H1 (cell line): Measurements from ENCODE around the gene SSH2. TPM values are rescaled to one million over a fixed set of nuclear protein-coding genes. Genes with fewer than 3 reads are reported as not detected.

Experiments used
- CTCF ChIA-PET: fragments of 300-600 bp; sonication (Branson Sonifier 250); formaldehyde crosslinking; loops from one replicate; lab custom pipeline; 2021; ENCODE audit not compliant: partially characterized antibody; lab: Charles Lee
- POLR2A ChIA-PET: fragments of 300-600 bp; sonication (Branson Sonifier 250); formaldehyde crosslinking; loops from one replicate; lab custom pipeline; 2021; ENCODE audit warnings: inconsistent platforms; ENCODE audit not compliant: partially characterized antibody; lab: Charles Lee
- DNase-seq, 2 experiments: peaks; one replicate each; pipeline versions ENCODE4 v3.0.0 to v3.0.0-alpha.2; 2010 to 2022; ENCODE audit warnings: low spot score in 2 of 2, low read depth in 1 of 2, mixed read lengths in 1 of 2
- FAIRE-seq: peaks from 2 replicates; lab custom pipeline; 2011; peaks lifted over from hg19 to GRCh38; lab: Jason Lieb, UNC
- H2AFZ ChIP-seq: 2 replicates; pipeline ENCODE4 v1.8.1; 2012; ENCODE audit warnings: low read length, inconsistent platforms
- H2AK5ac ChIP-seq: 2 replicates; pipeline ENCODE4 v1.6.1; 2013; ENCODE audit warnings: low read depth, low read length
- H2BK120ac ChIP-seq: replicated peaks from 2 replicates; pipeline ENCODE3; 2013; ENCODE audit warnings: low read depth, low read length, inconsistent platforms
- H2BK12ac ChIP-seq: 2 replicates; pipeline ENCODE4 v1.6.1; 2013; ENCODE audit warnings: low read depth, low read length
- H2BK15ac ChIP-seq: 2 replicates; pipeline ENCODE4 v1.6.1; 2013; ENCODE audit warnings: low read length
- H2BK20ac ChIP-seq: 2 replicates; pipeline ENCODE4 v1.6.1; 2013; ENCODE audit warnings: low read length
- H2BK5ac ChIP-seq: 2 replicates; pipeline ENCODE4 v1.6.1; 2013; ENCODE audit warnings: low read depth, low read length
- H3K14ac ChIP-seq: 2 replicates; pipeline ENCODE4 v1.6.1; 2013; ENCODE audit warnings: inconsistent platforms; ENCODE audit not compliant: insufficient read length
- H3K18ac ChIP-seq: 2 replicates; pipeline ENCODE4 v1.6.1; 2013; ENCODE audit warnings: low read length; ENCODE audit errors: extremely low read depth
- H3K23ac ChIP-seq: 2 replicates; pipeline ENCODE4 v1.6.1; 2013; ENCODE audit warnings: inconsistent platforms; ENCODE audit not compliant: insufficient read length
- H3K23me2 ChIP-seq: 2 replicates; pipeline ENCODE4 v1.6.1; 2013; ENCODE audit warnings: low read depth, low read length
- H3K27ac ChIP-seq: 2 replicates; pipeline ENCODE4 v1.6.1; 2011; ENCODE audit warnings: low read depth, low read length, inconsistent platforms
- H3K27me3 ChIP-seq, 4 experiments: replicated peaks in 1 of 4; 1 replicate in 1 of 4; 2 replicates in 3 of 4; pipeline versions ENCODE4 v1.6.1 to v1.8.1; 2011 to 2013; ENCODE audit warnings: low read length in 3 of 4, mild to moderate bottlenecking in 3 of 4, inconsistent platforms in 2 of 4, mixed read lengths in 2 of 4, moderate library complexity in 1 of 4; ENCODE audit not compliant: control insufficient read depth in 3 of 4, insufficient read depth in 3 of 4; ENCODE audit errors: extremely low read depth in 1 of 4
- H3K36me3 ChIP-seq, 4 experiments: 2 replicates each; pipeline versions ENCODE4 v1.6.1 to v1.8.1; 2011 to 2013; ENCODE audit warnings: mild to moderate bottlenecking in 4 of 4, low read length in 3 of 4, moderate library complexity in 2 of 4, control low read depth in 1 of 4, inconsistent platforms in 1 of 4; ENCODE audit not compliant: insufficient read depth in 4 of 4, control insufficient read depth in 2 of 4
- H3K4ac ChIP-seq: replicated peaks from 2 replicates; pipeline ENCODE3; 2013; ENCODE audit warnings: low read length, low read depth, mixed read lengths, inconsistent platforms; ENCODE audit not compliant: insufficient read length
- H3K4me1 ChIP-seq, 4 experiments: replicated peaks in 1 of 4; 1 replicate in 1 of 4; 2 replicates in 3 of 4; pipeline versions ENCODE4 v1.6.1 to v1.8.1; 2011 to 2013; ENCODE audit warnings: low read length in 3 of 4, inconsistent platforms in 2 of 4, mixed read lengths in 1 of 4; ENCODE audit not compliant: insufficient read depth in 4 of 4, control insufficient read depth in 3 of 4
- H3K4me2 ChIP-seq, 2 experiments: 2 replicates each; pipeline versions ENCODE4 v1.6.1 to v1.8.1; 2011 to 2013; ENCODE audit warnings: low read depth in 2 of 2, low read length in 2 of 2, control low read depth in 1 of 2, inconsistent platforms in 1 of 2, mild to moderate bottlenecking in 1 of 2; ENCODE audit not compliant: insufficient read depth in 1 of 2
- H3K4me3 ChIP-seq, 4 experiments: fragments of 200-600, 300-600 bp in 1 of 4; sonication (generic), shearing (Covaris generic), sonication (Bioruptor Twin) in 1 of 4; 2 replicates each; pipeline versions ENCODE4 v1.5.1 to v1.8.1; 2011 to 2016; ENCODE audit warnings: low read length in 4 of 4, low read depth in 3 of 4, control low read depth in 2 of 4, inconsistent platforms in 2 of 4, mild to moderate bottlenecking in 2 of 4, mixed read lengths in 1 of 4, moderate library complexity in 1 of 4; ENCODE audit not compliant: insufficient read depth in 2 of 4; ENCODE audit errors: extremely low read depth in 1 of 4
- H3K56ac ChIP-seq: replicated peaks from 2 replicates; pipeline ENCODE3; 2013; ENCODE audit warnings: low read depth, mild to moderate bottlenecking, mixed read lengths, low read length, inconsistent platforms; ENCODE audit not compliant: insufficient read length
- H3K79me1 ChIP-seq: 2 replicates; pipeline ENCODE4 v1.6.1; 2013; ENCODE audit warnings: low read depth, low read length, control low read depth
- H3K79me2 ChIP-seq, 2 experiments: 2 replicates each; pipeline versions ENCODE4 v1.6.1 to v1.8.1; 2012 to 2013; ENCODE audit warnings: low read length in 2 of 2, mild to moderate bottlenecking in 2 of 2, inconsistent platforms in 1 of 2; ENCODE audit not compliant: insufficient read depth in 2 of 2, control insufficient read depth in 1 of 2
- H3K9ac ChIP-seq, 4 experiments: replicated peaks in 1 of 4; 1 replicate in 1 of 4; 2 replicates in 3 of 4; pipeline versions ENCODE4 v1.6.1 to v1.8.1; 2011 to 2013; ENCODE audit warnings: low read depth in 3 of 4, low read length in 3 of 4, control low read depth in 2 of 4, mild to moderate bottlenecking in 2 of 4, moderate library complexity in 2 of 4, inconsistent platforms in 1 of 4; ENCODE audit errors: extremely low read depth in 1 of 4
- H3K9me3 ChIP-seq, 2 experiments: 2 replicates each; pipeline versions ENCODE4 v1.6.1 to v1.8.1; 2012 to 2013; ENCODE audit warnings: mild to moderate bottlenecking in 2 of 2, moderate library complexity in 2 of 2, control low read depth in 1 of 2, inconsistent platforms in 1 of 2, low read depth in 1 of 2, low read length in 1 of 2, mixed read lengths in 1 of 2; ENCODE audit not compliant: insufficient read depth in 2 of 2
- H4K20me1 ChIP-seq, 2 experiments: replicated peaks in 1 of 2; 2 replicates each; pipeline versions ENCODE3 to v1.8.1; 2011 to 2013; ENCODE audit warnings: inconsistent platforms in 2 of 2, low read length in 2 of 2, mild to moderate bottlenecking in 1 of 2; ENCODE audit not compliant: insufficient read depth in 2 of 2, control insufficient read depth in 1 of 2
- H4K5ac ChIP-seq: 2 replicates; pipeline ENCODE4 v1.6.1; 2013; ENCODE audit warnings: low read length, low read depth, mixed read lengths, inconsistent platforms; ENCODE audit not compliant: insufficient read length
- H4K8ac ChIP-seq: 2 replicates; pipeline ENCODE4 v1.8.0; 2013; ENCODE audit warnings: mild to moderate bottlenecking, moderate library complexity, low read length, inconsistent platforms; ENCODE audit not compliant: insufficient read depth; ENCODE audit errors: extremely low read depth
- H4K91ac ChIP-seq: replicated peaks from 2 replicates; pipeline ENCODE3; 2013; ENCODE audit warnings: low read length, mixed read lengths, inconsistent platforms; ENCODE audit not compliant: insufficient read length
- KDM4A ChIP-seq: IDR thresholded peaks from one replicate; pipeline ENCODE4 v1.7.1; 2012; ENCODE audit warnings: low read depth, mild to moderate bottlenecking, moderate library complexity, low read length, inconsistent platforms; ENCODE audit not compliant: severe bottlenecking
- WGBS, 2 experiments: shearing (Covaris generic) in 1 of 2; methylation state at CpG; one replicate each; pipeline versions ENCODE4 v1.1.6 to v1.1.7; 2013 to 2015; ENCODE audit warnings: low lambda C conversion rate in 2 of 2, mixed read lengths in 2 of 2, inconsistent platforms in 1 of 2, low coverage in 1 of 2, missing lambda C conversion rate in 1 of 2; ENCODE audit not compliant: insufficient replicate concordance in 2 of 2, insufficient coverage in 1 of 2, insufficient read length in 1 of 2; ENCODE audit errors: extremely low coverage in 1 of 2, missing lambda C conversion rate in 1 of 2; 5-methylcytosine and 5-hydroxymethylcytosine counted together
- polyA plus RNA-seq, 7 experiments: library from polyadenylated mRNA; depleted of rRNA in 3 of 7; stranded (reverse) in 5 of 7; unstranded in 2 of 7; fragments of >200 nt in 5 of 7; fragments of 200-250 nt in 2 of 7; gene quantifications; 1 replicate in 5 of 7; 2 replicates in 1 of 7; 4 replicates in 1 of 7; pipeline versions ENCODE4 v1.2.1 to v1.2.3, GENCODE V29; 2011 to 2013; ENCODE audit warnings: missing spikeins in 2 of 7, mixed read lengths in 2 of 7
- total RNA-seq: library from RNA; stranded (reverse); fragmentation: NEBNext Ultra II Directional; extraction: Animal tissue kit (Norgen Biotek cat#: 25700); gene quantifications from 2 replicates; pipeline ENCODE4 v1.2.1, GENCODE V29; 2021

Gene SSH2
- total and polyA plus RNA-seq, 2 of the 8 experiments (the other 6 are each of a cell fraction or from before 2014, with no cell fraction given): 5.2 to 15.9 TPM

DNA sequence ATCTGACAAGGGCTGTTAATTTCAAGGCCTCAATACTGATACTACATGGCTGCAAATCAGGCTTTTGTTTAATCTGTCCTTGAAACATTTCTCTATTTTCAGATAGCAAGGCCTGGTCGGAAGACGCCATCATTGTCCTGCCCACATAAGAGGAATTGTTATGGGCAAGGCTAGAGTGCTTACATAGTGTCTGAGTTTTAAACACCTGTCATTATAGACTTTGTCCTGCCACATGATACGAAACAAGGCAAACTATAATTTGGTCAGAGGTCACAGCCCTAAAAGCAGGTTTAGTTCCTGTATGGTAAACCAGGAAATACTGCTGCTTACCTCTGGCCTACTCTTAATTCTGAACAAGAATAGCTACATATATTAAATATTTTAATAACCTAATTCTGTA, 104.4 kb downstream of the SSH2 start:
- H3K23ac ChIP-seq: no peak overlapping the region
- no peak overlapping the region for H3K4me3 ChIP-seq
- no peak overlapping the region for H3K4me2 ChIP-seq
- H3K9ac ChIP-seq: no peak overlapping the region
- H2BK5ac ChIP-seq: no peak overlapping the region
- no peak overlapping the region for H3K27ac ChIP-seq
- no peak overlapping the region for H4K91ac ChIP-seq
- DNase-seq: no peak
- H2BK20ac ChIP-seq: no peak overlapping the region
- peaks cover 0 to 2% of the 10 kb centered on the region in 2 experiments for H4K20me1 ChIP-seq
- no peak overlapping the region for H2AK5ac ChIP-seq
- no peak for FAIRE-seq
- H3K18ac ChIP-seq: no peak overlapping the region
- H3K9me3 ChIP-seq: no peaks in the 10 kb centered on the region
- no peak overlapping the region for H2AFZ ChIP-seq
- H3K79me2 ChIP-seq: no peaks in the 10 kb centered on the region
- H3K27me3 ChIP-seq: no peaks in the 10 kb centered on the region; a peak in 1 of 7 replicates
- no peak for TF ChIP-seq KDM4A
- TF ChIP-seq, all 59 proteins: peak for 0
- CTCF ChIA-PET: interaction anchor here (0.6 to 2.3 kb wide), 3 partner anchors 13 to 1435 kb away, joined by 3 to 8 read pairs (median 3); no protein-coding TSS in a partner anchor
- Histone ChIP-seq H3K4me1 (peaks cover 0 to 2% (median 0%) of the 10 kb centered on the region in 4 experiments; a peak in 1 of 7 replicates), H3K36me3 (no peaks in the 10 kb centered on the region), H2BK12ac (no peak overlapping the region), H3K56ac (no peak overlapping the region), H4K5ac (no peak overlapping the region), H3K14ac (no peak overlapping the region), H3K23me2 (no peaks in the 10 kb centered on the region), H3K4ac (no peak overlapping the region), H3K79me1 (no peaks in the 10 kb centered on the region), H2BK120ac (no peak overlapping the region), H4K8ac (no peak overlapping the region), H2BK15ac (no peak overlapping the region)
- POLR2A ChIA-PET: no interaction called here
- 89% methylated on average over 3 of the region's 3 CpGs; no CpG with 5 or more reads in 1 of the 2 experiments for WGBS, 2 experiments
